Activated T-helper 17 cell treated with anti-CD3 and anti-CD28 coated beads, Interleukin-2, amount 50 U/mL, for 72 hours (primary cell): ENCODE data around the gene BRSK2. TPM values are rescaled to one million over a fixed set of nuclear protein-coding genes. Genes with fewer than 3 reads are reported as not detected.
"Not testable (repeated sequence)": the region's sequence is repeated elsewhere in the genome, so short reads cannot be mapped to it uniquely, and the experiment has no call there.

ENCODE experiments used
- ATAC-seq: fragments of 150-1000 bp; cut with Tn5 transposase; replicated peaks from 2 replicates; pipeline ENCODE4 v1.10.0; 2021; ENCODE audit warnings: mild to moderate bottlenecking, moderate library complexity
- H3K27ac Mint-ChIP-seq: one replicate; pipeline ENCODE4 v1.8.0; 2022; ENCODE audit warnings: mixed read lengths
- H3K27me3 Mint-ChIP-seq: one replicate; pipeline ENCODE4 v1.8.0; 2022; ENCODE audit warnings: mixed read lengths
- H3K36me3 Mint-ChIP-seq: one replicate; pipeline ENCODE4 v1.8.0; 2022; ENCODE audit warnings: low read depth, mild to moderate bottlenecking, mixed read lengths
- H3K4me1 Mint-ChIP-seq: one replicate; pipeline ENCODE4 v1.8.0; 2022; ENCODE audit warnings: mixed read lengths
- H3K4me3 Mint-ChIP-seq: one replicate; pipeline ENCODE4 v1.8.0; 2022; ENCODE audit warnings: mild to moderate bottlenecking, mixed read lengths
- H3K9me3 Mint-ChIP-seq: one replicate; pipeline ENCODE4 v1.8.0; 2022; ENCODE audit warnings: mixed read lengths
- total RNA-seq, 2 donors: library from RNA; stranded (reverse); gene quantifications; one replicate each; pipeline ENCODE4 v1.2.3, GENCODE V29; 2022

The BRSK2 gene
- total RNA-seq, 2 donors from 2014 or later = 0.09 to 3.3 TPM

DNA sequence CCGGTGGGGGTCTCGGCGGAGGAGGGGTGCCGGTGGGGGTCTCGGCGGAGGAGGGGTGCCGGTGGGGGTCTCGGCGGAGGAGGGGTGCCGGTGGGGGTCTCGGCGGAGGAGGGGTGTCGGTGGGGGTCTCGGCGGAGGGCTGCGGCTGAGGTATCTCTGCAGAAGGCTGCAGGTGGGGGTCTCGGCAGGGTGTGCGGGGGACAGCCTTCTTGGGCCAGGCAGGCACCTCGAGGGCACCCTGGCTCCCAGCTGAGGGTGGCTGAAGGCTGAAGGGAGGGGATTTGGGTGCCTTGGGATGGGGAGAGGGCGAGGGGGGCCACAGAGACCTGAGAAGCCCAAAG lies 45.7 kb downstream of the BRSK2 start:
- H3K36me3 Mint-ChIP-seq, H3K9me3 Mint-ChIP-seq, H3K27ac Mint-ChIP-seq, H3K4me1 Mint-ChIP-seq, H3K4me3 Mint-ChIP-seq, ATAC-seq, H3K27me3 Mint-ChIP-seq: not testable (repeated sequence)

DNA sequence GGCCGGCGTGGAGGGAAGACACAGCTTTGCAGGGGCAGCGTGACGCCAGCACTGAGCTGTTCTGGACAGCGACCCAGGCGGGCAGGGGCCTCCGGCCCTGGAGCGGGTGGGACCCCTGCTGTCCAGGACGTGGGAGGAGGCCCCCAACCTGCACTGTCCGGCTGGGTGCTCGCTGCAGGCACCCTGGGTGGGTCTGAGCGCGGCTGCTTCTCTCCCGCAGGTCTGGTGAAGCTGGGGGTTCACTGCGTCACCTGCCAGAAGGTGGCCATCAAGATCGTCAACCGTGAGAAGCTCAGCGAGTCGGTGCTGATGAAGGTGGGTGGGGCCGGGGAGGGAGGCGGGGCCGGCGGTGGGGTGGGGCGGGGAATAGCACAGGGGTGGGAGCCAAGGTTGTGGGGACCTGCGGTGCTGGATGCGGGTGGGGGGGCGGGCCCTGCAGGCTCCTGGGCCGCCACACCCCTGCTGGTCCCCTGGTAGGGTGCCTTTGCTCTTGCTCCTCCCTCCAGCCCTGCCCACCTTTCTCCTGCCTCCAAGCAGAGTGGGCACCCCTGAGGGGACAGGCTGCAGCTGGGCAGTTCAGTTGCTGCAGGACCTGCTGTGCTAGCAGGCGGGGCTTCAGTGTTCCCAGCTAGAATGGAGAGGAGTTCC lies 46.2 kb downstream of the BRSK2 start:
- Mint-ChIP-seq H3K36me3 (no peaks in the 10 kb centered on the region), H3K9me3 (no peaks in the 10 kb centered on the region), H3K27me3 (no peaks in the 10 kb centered on the region), H3K4me1 (no peaks in the 10 kb centered on the region), H3K27ac (no peak overlapping the region), H3K4me3 (no peak overlapping the region)
- no peak for ATAC-seq

DNA sequence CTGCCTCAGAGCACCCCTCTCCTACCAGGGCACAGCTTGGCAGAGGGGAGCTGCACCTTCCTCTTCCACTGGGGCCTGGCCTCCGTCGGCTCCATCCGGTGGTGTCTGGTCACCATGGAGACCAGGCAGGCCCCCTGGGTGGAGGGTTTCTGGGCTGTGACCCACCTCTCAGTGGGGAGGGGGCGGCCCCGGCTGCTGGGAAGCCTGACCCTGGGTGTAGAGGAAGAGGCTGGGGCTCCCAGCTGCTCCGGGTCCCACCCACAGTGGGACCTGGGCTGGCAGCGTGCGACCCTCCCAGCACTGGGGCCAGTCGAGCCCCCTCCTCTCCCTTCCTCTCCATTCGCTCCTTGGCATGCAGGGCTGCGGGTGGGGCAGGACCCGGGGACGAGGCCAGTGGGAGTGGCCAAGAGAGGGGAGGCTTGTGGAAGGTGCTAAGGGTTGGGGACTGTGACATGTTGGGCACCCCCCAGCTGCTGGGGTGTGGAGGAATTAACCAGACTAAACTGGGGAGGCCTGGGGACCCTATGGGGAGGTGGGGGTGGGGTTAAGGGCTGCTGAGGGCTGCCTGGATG lies 46.8 kb downstream of the BRSK2 start:
- Mint-ChIP-seq H3K4me3 (no peak overlapping the region), H3K36me3 (no peaks in the 10 kb centered on the region), H3K27me3 (no peaks in the 10 kb centered on the region), H3K27ac (no peak overlapping the region), H3K9me3 (no peaks in the 10 kb centered on the region), H3K4me1 (no peaks in the 10 kb centered on the region)
- no peak for ATAC-seq

DNA sequence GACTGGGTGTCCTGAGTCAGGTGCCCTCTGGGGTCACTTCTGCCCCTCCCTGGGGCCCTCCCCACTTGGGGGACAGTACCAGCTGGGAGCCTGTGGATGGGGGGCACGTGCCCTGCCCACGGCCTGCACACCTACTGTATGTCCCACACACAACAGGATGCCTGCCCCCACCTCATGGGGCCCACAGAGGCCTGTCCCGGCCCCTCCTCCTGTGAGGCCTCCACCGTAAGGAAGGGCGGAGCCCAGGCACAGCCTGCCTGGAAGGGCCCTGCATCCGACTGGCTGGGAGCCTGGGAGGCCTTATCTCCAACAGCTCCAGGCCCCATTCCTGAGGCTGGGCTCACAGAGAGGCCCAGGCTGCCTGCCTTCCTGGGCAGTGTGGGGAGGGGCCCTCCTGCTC lies 47.8 kb downstream of the BRSK2 start:
- Mint-ChIP-seq H3K27ac (no peak overlapping the region), H3K4me3 (no peak overlapping the region), H3K9me3 (no peaks in the 10 kb centered on the region), H3K27me3 (no peaks in the 10 kb centered on the region), H3K36me3 (no peaks in the 10 kb centered on the region), H3K4me1 (no peaks in the 10 kb centered on the region)
- ATAC-seq = no peak

DNA sequence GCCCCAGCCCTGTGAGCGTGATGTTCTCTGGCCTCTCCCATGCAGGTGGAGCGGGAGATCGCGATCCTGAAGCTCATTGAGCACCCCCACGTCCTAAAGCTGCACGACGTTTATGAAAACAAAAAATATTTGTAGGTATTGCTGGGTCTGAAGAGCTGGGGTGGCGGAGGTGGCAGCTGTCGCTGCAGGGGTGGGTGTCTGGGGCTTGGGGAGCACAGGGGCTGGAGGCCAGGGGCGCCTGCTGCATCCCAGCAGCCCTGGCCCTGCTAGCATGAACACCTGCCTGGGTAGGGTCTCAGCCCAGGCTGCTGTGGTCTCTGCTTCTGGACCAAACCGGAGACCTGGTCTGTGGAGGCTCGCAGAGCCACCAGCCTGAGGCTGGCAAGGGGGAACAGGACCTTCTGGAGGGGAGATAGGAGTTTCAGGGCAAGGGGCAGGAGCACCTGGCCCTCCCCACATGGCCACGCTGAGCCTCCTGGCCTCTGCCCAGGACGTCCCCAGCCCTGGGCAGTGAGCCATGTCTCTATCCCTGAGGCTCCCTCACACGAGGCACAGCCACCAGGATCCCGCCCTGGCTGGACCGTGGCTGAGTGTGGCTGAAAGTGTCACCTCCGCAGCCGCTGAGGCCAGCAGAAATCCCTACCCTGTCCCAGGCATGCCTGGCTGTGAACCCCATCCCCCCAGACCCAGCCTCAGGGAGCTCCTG lies 48.7 kb downstream of the BRSK2 start:
- no peaks in the 10 kb centered on the region for H3K36me3 Mint-ChIP-seq
- ATAC-seq = no peak
- no peak overlapping the region for H3K4me3 Mint-ChIP-seq
- no peaks in the 10 kb centered on the region for H3K27me3 Mint-ChIP-seq
- no peaks in the 10 kb centered on the region for H3K4me1 Mint-ChIP-seq
- H3K27ac Mint-ChIP-seq = no peak overlapping the region
- no peaks in the 10 kb centered on the region for H3K9me3 Mint-ChIP-seq

DNA sequence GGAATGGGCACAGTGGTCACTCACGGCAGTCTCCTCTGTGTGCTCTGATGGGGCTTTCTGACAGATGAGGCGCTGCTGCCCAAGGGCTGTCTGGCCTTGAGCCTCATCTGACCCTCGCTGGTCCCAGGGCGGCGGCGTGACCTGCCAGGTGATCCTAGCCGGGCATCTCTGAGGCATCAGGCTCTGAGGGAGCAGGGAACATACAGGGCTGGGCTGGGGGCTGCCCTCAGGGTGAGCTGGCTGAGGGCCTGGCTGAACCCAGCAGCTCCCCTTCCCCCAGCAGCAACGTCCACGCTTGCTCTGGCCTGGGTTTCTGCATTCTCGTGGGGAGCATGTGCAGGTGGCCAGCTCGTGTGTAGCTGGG lies 49.2 kb downstream of the BRSK2 start:
- Mint-ChIP-seq H3K4me1 (no peaks in the 10 kb centered on the region), H3K36me3 (no peaks in the 10 kb centered on the region), H3K27ac (no peak overlapping the region), H3K4me3 (no peak overlapping the region), H3K27me3 (no peaks in the 10 kb centered on the region), H3K9me3 (no peaks in the 10 kb centered on the region)
- no peak for ATAC-seq

DNA sequence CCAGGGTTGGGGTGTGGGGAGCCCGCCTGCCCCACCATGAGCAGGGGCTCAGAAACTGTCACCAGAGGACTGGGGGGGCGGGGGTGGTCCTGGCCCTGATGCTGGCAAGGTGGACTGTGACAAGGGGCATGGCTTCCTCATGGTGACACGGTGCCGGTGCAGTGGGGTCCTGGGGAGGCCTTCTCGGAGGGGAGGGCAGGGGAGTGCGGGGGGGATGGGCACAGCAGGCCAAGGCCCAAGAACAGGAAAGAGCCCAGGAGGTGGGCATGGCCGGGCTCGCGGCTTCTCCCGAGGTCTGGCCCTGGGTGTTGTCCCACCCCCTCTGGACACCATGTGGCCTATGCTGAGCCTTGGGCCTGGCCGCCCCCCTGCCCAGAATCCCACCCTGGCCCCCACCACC lies 49.6 kb downstream of the BRSK2 start:
- Mint-ChIP-seq H3K4me3 (no peak overlapping the region), H3K4me1 (no peaks in the 10 kb centered on the region), H3K27me3 (no peaks in the 10 kb centered on the region), H3K9me3 (no peaks in the 10 kb centered on the region), H3K36me3 (no peaks in the 10 kb centered on the region), H3K27ac (no peak overlapping the region)
- ATAC-seq = no peak

DNA sequence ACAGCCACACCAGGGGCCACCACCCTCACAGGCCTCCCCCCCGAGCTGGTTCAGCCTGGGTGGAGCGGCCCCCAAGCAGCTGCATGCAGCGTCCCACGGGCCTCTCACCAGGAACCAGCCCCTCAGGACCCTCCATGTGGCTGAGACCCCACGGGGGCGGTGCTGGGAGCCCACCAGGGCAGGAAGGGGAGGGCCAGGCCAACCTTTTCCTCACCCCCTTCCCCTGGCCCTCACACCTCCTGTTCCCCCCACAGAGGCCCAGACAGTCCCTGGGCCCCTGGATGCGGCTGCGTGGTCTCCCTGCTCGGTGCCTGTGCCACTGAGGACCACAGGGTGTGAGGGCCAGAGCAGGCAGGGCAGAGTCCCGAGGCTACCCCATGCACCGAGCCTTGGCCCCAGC lies 50.3 kb downstream of the BRSK2 start:
- ATAC-seq = no peak
- no peak overlapping the region for H3K4me3 Mint-ChIP-seq
- no peak overlapping the region for H3K27ac Mint-ChIP-seq
- H3K4me1 Mint-ChIP-seq = no peaks in the 10 kb centered on the region
- no peaks in the 10 kb centered on the region for H3K9me3 Mint-ChIP-seq
- H3K36me3 Mint-ChIP-seq = no peaks in the 10 kb centered on the region
- H3K27me3 Mint-ChIP-seq = no peaks in the 10 kb centered on the region

DNA sequence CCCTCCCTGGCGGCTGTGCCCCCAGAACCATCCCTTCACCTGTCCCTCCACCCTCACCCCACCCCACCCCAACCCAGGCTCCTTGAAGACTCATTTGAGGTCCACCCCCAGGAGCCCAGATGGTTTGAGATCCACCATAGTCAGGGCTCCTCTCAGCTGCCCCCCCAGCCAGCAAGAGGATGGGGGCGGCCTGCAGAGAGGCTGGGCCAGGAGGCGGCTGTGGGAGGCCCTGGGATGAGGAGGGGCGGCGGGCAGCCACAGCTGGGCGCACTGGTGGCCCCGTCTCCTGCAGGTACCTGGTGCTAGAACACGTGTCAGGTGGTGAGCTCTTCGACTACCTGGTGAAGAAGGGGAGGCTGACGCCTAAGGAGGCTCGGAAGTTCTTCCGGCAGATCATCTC lies 50.8 kb downstream of the BRSK2 start:
- H3K4me1 Mint-ChIP-seq = no peaks in the 10 kb centered on the region
- H3K4me3 Mint-ChIP-seq = no peak overlapping the region
- no peaks in the 10 kb centered on the region for H3K27me3 Mint-ChIP-seq
- no peaks in the 10 kb centered on the region for H3K9me3 Mint-ChIP-seq
- H3K27ac Mint-ChIP-seq = no peak overlapping the region
- no peaks in the 10 kb centered on the region for H3K36me3 Mint-ChIP-seq
- no peak for ATAC-seq

DNA sequence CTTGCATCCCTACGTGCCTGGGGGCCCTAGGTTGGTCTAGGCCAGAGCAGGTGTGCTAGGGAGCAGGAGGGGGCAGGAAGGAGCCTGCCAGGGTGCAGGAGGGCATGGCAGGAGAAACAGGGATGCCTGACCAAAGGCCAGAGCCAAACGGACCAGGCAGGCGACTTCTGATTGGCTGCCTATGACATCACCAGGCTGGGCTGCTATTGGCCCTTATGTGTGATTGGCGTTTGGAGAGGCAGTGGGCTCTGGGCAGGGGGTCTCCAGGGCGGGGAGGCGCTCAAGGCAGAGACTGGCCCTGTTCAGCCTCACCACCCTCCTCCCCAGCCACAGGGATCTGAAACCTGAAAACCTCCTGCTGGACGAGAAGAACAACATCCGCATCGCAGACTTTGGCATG lies 52.4 kb downstream of the BRSK2 start:
- Mint-ChIP-seq H3K4me3 (no peak overlapping the region), H3K4me1 (no peaks in the 10 kb centered on the region), H3K9me3 (no peaks in the 10 kb centered on the region), H3K27me3 (no peaks in the 10 kb centered on the region), H3K27ac (no peak overlapping the region), H3K36me3 (no peaks in the 10 kb centered on the region)
- no peak for ATAC-seq

DNA sequence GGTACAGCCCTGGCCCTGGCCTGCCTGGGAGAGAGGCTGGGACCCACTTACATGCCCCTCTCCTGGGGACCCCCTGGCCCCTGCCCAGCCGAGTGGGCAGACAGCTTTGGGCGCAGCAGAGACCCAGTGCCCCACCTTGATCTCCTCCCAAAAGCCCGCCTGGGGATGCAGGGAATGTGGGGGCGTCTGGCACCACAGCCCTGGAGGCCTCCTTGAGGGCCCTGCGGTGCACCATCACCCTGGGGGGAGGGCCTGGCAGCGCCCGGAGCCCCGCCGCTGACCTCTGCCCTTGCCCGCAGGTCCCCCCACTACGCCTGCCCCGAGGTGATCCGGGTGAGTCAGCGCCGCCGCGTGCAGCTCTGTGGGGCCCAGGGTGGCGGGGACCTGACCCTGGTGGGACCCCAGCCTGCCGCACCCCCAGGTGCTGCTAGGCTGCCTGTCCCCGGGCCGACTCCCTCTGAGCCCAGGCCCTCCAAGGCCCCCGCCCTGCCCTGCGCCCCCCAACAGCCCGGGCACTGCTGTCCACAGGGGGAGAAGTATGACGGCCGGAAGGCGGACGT lies 53.2 kb downstream of the BRSK2 start:
- no peaks in the 10 kb centered on the region for H3K4me1 Mint-ChIP-seq
- H3K36me3 Mint-ChIP-seq = no peaks in the 10 kb centered on the region
- no peak for ATAC-seq
- no peak overlapping the region for H3K27ac Mint-ChIP-seq
- H3K9me3 Mint-ChIP-seq = no peaks in the 10 kb centered on the region
- H3K4me3 Mint-ChIP-seq = no peak overlapping the region
- no peaks in the 10 kb centered on the region for H3K27me3 Mint-ChIP-seq

DNA sequence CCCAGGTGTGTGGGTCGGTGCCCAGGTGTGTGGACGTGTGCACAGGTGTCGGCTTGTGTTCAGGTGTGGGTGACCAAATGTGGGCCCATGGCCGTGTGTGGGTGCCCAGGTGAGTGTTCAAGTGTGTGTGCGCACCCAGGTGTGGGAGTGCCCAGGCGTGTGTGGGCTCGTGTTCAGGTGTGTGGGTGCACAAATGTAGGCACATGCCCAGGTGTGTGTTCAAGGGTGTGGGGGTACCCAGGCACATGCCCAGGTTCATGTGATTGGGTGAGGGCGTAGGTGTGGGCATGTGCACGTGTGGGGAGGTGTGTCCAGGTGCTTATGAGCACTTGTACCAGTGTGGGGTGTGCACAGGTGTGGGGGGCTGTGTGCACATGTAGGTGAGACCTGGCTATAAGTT lies 54.0 kb downstream of the BRSK2 start:
- Mint-ChIP-seq H3K4me3 (no peak overlapping the region), H3K9me3 (no peaks in the 10 kb centered on the region), H3K36me3 (no peaks in the 10 kb centered on the region), H3K27me3 (no peaks in the 10 kb centered on the region), H3K4me1 (no peaks in the 10 kb centered on the region), H3K27ac (no peak overlapping the region)
- ATAC-seq = no peak

DNA sequence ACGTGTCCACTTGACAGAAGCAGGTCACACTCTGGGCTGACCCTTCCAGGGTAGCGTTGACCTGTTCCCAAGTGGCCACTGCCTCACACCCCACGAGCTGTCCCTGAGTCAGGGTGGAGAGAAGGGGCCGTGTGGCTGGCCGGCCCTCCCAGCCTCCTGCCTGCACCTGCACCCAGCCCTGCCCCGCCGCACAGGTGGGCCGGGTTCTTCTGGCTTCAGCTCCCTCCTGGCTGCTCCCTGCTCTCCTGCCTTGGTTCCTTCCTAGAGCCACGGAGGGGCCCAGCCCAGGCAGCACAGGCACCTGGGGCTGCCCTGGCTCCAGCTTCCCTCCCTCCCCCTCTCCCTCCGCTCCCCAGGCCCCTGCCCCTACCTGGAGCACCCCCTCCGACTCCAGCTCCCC lies 54.6 kb downstream of the BRSK2 start:
- Mint-ChIP-seq H3K27ac (no peak overlapping the region), H3K27me3 (no peaks in the 10 kb centered on the region), H3K4me3 (no peak overlapping the region), H3K36me3 (no peaks in the 10 kb centered on the region), H3K9me3 (no peaks in the 10 kb centered on the region), H3K4me1 (no peaks in the 10 kb centered on the region)
- no peak for ATAC-seq

DNA sequence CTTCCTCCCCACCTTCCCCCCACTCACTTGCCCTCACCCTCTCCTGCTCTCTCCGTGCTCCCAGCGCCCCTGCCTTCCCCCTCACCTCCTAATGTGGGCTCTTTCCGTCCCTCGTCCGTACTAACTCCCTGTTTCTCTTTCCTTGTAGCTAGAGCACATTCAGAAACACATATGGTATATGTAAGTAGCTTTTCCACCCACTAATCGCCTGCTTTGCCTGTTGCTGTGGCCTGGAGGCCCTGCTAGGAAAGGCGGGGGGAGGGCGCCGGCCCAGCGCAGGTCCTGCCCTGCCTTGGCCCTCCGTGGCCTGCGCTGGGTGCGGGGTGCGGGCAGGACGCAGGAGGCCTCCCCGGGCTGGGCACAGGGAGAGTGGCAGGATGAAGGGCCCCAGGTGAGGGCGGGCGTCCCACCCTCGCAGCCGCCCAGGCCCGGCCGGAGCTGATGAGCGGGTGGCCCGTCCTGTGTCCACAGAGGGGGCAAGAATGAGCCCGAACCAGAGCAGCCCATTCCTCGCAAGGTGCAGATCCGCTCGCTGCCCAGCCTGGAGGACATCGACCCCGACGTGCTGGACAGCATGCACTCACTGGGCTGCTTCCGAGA lies 55.2 kb downstream of the BRSK2 start:
- Mint-ChIP-seq H3K9me3 (no peaks in the 10 kb centered on the region), H3K27me3 (no peaks in the 10 kb centered on the region), H3K4me1 (no peaks in the 10 kb centered on the region), H3K36me3 (no peaks in the 10 kb centered on the region), H3K27ac (no peak overlapping the region), H3K4me3 (no peak overlapping the region)
- ATAC-seq = no peak
